ENCODE data around the gene TUBGCP2.
"Not testable (repeated sequence)": the region's sequence is repeated elsewhere in the genome, so short reads cannot be mapped to it uniquely, and the experiment has no call there.

The TUBGCP2 gene

GRCh38 chr10:133324857-133325260 is 16.2 kb upstream of the TUBGCP2 start:
- TF ChIP-seq, protein P1, sequence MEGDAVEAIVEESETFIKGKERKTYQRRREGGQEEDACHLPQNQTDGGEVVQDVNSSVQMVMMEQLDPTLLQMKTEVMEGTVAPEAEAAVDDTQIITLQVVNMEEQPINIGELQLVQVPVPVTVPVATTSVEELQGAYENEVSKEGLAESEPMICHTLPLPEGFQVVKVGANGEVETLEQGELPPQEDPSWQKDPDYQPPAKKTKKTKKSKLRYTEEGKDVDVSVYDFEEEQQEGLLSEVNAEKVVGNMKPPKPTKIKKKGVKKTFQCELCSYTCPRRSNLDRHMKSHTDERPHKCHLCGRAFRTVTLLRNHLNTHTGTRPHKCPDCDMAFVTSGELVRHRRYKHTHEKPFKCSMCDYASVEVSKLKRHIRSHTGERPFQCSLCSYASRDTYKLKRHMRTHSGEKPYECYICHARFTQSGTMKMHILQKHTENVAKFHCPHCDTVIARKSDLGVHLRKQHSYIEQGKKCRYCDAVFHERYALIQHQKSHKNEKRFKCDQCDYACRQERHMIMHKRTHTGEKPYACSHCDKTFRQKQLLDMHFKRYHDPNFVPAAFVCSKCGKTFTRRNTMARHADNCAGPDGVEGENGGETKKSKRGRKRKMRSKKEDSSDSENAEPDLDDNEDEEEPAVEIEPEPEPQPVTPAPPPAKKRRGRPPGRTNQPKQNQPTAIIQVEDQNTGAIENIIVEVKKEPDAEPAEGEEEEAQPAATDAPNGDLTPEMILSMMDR (IDR thresholded peaks at IDR 0.05; ENCODE audit: low read depth, low read length, missing control alignments), result no peak
- DNase-seq (ENCODE audit: low read depth), result no peak
- in situ Hi-C loops (cut with HindIII; ENCODE audit: low sequenced_read_pairs), result no loop called here
- no peak overlapping the region for H3K4me3 ChIP-seq (ENCODE audit: low read depth, low read length)

- no peak for DNase-seq (ENCODE audit: low read depth)
- TF ChIP-seq, protein P1 (IDR thresholded peaks at IDR 0.05; ENCODE audit: low read depth, low read length, missing control alignments), result no peak
- H3K4me3 ChIP-seq (ENCODE audit: low read depth, low read length), result no peak overlapping the region
- in situ Hi-C loops (cut with HindIII; ENCODE audit: low sequenced_read_pairs), result no loop called here
These were observed 15.6 kb upstream of the TUBGCP2 start for GRCh38 chr10:133324198-133324792.

DNA sequence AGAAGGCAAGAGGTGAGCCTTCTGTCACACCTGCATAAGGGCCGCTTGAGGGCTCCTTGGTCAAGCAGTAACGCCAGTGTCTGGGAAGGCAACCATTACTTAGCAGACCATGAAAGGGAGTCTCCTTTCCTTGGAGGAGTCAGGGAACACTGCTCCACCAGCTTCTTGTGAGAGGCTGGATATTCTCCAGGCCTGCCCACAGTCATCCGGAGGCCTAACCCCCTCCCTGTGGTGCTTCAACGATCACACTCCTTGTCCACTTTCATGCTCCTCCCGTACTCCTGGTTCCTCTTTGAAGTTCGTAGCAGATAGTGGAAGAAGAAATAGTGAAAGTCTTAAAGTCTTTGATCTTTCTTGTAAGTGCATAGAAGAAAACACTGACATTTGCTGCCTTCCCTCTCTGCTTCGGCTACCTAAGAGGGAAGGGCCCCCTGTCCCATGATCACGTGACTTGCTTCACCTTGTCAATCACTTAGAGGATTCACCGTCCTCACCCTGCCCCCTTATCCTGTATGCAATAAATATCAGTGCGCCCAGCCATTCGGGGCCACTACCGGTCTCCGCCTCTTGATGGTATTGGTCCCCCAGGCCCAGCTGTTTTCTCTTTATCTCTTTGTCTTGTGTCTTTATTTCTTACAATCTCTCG is 13.5 kb upstream of the TUBGCP2 start:
- H3K4me3 ChIP-seq (ENCODE audit: low read depth, low read length); in situ Hi-C loops (cut with HindIII; ENCODE audit: low sequenced_read_pairs); DNase-seq (ENCODE audit: low read depth): not testable (repeated sequence)

DNA sequence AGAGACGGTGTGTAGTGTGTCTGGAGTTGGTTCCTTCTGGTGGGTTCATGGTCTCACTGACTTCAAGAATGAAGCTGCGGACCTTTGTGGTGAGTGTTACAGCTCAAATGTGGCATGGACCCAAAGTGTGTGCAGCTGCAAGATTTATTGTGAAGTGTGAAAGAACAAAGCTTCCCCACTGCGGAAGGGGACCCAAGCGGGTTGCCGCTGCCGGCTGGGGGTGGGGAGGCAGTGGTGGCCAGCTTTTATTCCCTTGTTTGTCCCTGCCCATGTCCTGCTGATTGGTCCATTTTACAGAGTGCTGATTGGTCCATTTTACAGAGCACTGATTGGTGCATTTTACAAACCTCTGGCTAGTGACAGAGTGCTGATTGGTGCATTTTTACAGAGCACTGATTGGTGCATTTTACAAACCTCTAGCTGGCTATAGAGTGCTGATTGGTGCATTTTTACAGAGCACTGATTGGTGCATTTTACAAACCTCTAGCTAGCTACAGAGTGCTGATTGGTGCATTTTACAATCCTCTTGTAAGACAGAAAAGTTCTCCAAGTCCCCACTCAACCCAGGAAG is 12.3 kb upstream of the TUBGCP2 start:
- H3K4me3 ChIP-seq (ENCODE audit: low read depth, low read length); in situ Hi-C loops (cut with HindIII; ENCODE audit: low sequenced_read_pairs); DNase-seq (ENCODE audit: low read depth): not testable (repeated sequence)

- in situ Hi-C loops (cut with HindIII; ENCODE audit: low sequenced_read_pairs), result no loop called here
- DNase-seq (ENCODE audit: low read depth), result no peak
- peak overlapping the region; percentile 36 for H3K4me3 ChIP-seq (ENCODE audit: low read depth, low read length)
- TF ChIP-seq, protein P1 (IDR thresholded peaks at IDR 0.05; ENCODE audit: low read depth, low read length, missing control alignments), result peak; percentile 72
These were observed 9.9 kb upstream of the TUBGCP2 start for GRCh38 chr10:133318494-133319127.

- no peak overlapping the region for H3K4me3 ChIP-seq (ENCODE audit: low read depth, low read length)
- in situ Hi-C loops (cut with HindIII; ENCODE audit: low sequenced_read_pairs), result no loop called here
- DNase-seq (ENCODE audit: low read depth), result no peak
- TF ChIP-seq, protein P1 (IDR thresholded peaks at IDR 0.05; ENCODE audit: low read depth, low read length, missing control alignments), result no peak
These were observed 8.1 kb upstream of the TUBGCP2 start for GRCh38 chr10:133316732-133317131.

GRCh38 chr10:133316266-133316665 is 7.6 kb upstream of the TUBGCP2 start:
- TF ChIP-seq, protein P1 (IDR thresholded peaks at IDR 0.05; ENCODE audit: low read depth, low read length, missing control alignments), result no peak
- no peak for DNase-seq (ENCODE audit: low read depth)
- H3K4me3 ChIP-seq (ENCODE audit: low read depth, low read length), result no peak overlapping the region
- in situ Hi-C loops (cut with HindIII; ENCODE audit: low sequenced_read_pairs), result no loop called here
